ENCODE data around the gene SLC2A3. TPM values are rescaled to one million over a fixed set of nuclear protein-coding genes. Genes with fewer than 3 reads are reported as not detected.

SLC2A3 gene
- total RNA-seq, 1 donor: 91.5 TPM

DNA sequence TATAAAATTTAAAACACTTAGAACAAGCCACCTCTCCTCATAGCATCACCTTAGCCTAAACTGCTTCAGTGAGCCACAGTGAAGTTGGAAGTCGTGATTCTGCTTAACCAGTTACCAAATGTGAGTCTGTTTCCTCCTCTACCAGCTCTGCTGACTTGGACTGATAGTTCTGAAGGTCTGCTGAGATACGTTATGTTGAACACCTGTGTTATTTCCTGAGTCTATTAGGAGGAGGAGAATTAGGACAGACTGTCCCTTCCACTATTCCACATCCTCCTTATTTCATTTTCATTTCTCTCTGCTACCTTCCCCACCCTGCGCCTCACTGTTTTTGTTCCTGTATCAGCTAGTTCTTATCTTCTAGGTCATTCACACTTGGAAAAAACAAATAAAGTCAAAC is 65.7 kb downstream of the SLC2A3 start:
- TF ChIP-seq, protein P1, sequence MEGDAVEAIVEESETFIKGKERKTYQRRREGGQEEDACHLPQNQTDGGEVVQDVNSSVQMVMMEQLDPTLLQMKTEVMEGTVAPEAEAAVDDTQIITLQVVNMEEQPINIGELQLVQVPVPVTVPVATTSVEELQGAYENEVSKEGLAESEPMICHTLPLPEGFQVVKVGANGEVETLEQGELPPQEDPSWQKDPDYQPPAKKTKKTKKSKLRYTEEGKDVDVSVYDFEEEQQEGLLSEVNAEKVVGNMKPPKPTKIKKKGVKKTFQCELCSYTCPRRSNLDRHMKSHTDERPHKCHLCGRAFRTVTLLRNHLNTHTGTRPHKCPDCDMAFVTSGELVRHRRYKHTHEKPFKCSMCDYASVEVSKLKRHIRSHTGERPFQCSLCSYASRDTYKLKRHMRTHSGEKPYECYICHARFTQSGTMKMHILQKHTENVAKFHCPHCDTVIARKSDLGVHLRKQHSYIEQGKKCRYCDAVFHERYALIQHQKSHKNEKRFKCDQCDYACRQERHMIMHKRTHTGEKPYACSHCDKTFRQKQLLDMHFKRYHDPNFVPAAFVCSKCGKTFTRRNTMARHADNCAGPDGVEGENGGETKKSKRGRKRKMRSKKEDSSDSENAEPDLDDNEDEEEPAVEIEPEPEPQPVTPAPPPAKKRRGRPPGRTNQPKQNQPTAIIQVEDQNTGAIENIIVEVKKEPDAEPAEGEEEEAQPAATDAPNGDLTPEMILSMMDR (IDR thresholded peaks at IDR 0.05; ENCODE audit: insufficient read depth, low read depth, low read length): no peak
- no peak overlapping the region for H3K4me3 ChIP-seq (ENCODE audit: low read depth, low read length)
- no peak for DNase-seq (ENCODE audit: low read depth)

Small RNA genes within 50 kb of the gene (small RNA-seq; reads per million reads assigned to genes)
- gene RF00019: not detected

Other genes with a start within 250 kb of the SLC2A3 start
- not detected in 2 replicates for gene GDF3, start 240.4 kb downstream of the SLC2A3 start, total RNA-seq
- not detected in 2 replicates for gene DPPA3, start 224.8 kb downstream of the SLC2A3 start, total RNA-seq
- gene CLEC4C, start 188.8 kb downstream of the SLC2A3 start, total RNA-seq: not detected in 2 replicates
- not detected in 2 replicates for gene NANOGNB, start 171.0 kb downstream of the SLC2A3 start, total RNA-seq
- gene NANOG, start 146.8 kb downstream of the SLC2A3 start, total RNA-seq: not detected in 2 replicates
- gene SLC2A14, start 63.3 kb downstream of the SLC2A3 start, total RNA-seq: under 0.01 and 0.32 TPM in 2 replicates
- gene FOXJ2, start 96.5 kb upstream of the SLC2A3 start, total RNA-seq: 8.2 and 8.4 TPM in 2 replicates
- under 0.01 TPM in 2 replicates for gene C3AR1, start 130.2 kb upstream of the SLC2A3 start, total RNA-seq
- gene NECAP1, start 146.1 kb upstream of the SLC2A3 start, total RNA-seq: 45.1 and 76.4 TPM in 2 replicates
- under 0.01 and 0.32 TPM in 2 replicates for gene CLEC4A, start 187.4 kb upstream of the SLC2A3 start, total RNA-seq
- gene ZNF705A, start 220.8 kb upstream of the SLC2A3 start, total RNA-seq: not detected in 2 replicates

All from fibroblast of villous mesenchyme (primary cell).